Measurements from ENCODE around the gene C16orf74.
A peak's percentile ranks its signal among the peaks of the same experiment; 100 is the strongest.

The C16orf74 gene

GRCh38 chr16:85746460-85747215, 4.3 kb downstream of the C16orf74 start:
- no peak for DNase-seq (ENCODE audit: low spot score)

GRCh38 chr16:85738923-85739715, 11.8 kb downstream of the C16orf74 start:
- DNase-seq (ENCODE audit: low spot score): no peak

DNA sequence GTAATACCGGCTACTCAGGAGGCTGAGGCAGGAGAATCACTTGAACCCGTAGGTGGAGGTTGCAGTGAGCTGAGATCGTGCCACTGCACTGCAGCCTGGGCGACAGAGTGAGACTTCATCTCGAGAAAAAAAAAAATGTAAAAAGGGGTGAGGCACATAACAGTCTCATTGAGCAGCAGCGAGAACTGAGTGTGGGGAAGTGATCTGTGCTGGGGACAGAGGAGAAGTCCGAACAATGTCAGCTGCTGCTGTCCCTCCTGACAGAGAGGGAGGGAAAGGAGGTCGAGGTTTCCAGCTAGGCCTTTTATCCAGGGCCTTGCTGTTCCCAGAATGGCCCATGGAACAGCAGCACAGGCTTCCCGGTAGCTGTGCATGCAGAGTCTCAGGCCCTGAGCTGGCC, 14.0 kb downstream of the C16orf74 start:
- DNase-seq (ENCODE audit: low spot score): no peak

GRCh38 chr16:85735946-85736345, 14.9 kb downstream of the C16orf74 start:
- no peak for DNase-seq (ENCODE audit: low spot score)

GRCh38 chr16:85735225-85735635, 15.7 kb downstream of the C16orf74 start:
- DNase-seq (ENCODE audit: low spot score): peak; percentile 65

GRCh38 chr16:85734311-85735017, 16.4 kb downstream of the C16orf74 start:
- no peak for DNase-seq (ENCODE audit: low spot score)

- no peak for DNase-seq (ENCODE audit: low spot score)
Measured at GRCh38 chr16:85733839-85734170, 17.1 kb downstream of the C16orf74 start.

DNA sequence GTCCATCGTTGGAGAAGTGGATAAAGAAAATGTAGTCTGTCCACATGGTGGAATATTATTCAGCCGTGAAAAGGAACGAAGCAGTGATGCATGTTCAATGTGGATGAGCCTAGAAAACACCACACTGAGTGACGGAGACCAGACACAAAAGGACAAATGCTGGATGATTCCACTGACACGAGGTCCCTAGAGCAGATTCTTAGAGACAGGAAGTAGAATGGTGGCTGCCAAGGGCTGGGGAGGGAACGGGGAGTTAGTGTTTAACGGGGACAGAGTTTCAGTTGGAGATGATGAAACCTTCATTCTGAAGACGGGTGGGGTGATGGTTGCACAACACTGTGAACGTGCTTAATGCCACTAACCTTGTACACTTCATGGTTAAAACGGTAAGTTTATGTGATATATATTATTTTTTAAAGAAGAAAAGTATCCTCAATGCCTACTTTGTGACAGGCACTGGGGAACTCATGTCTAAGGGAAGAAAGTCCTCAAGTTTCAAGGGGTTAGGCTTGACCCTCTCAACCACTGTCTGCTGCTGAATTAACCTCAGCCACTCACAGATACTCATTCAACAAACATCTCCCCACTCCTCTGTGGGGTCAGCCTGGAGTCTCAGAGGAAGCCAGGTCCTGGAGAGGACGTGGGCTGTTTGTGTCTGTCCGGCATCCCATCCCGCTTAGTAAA, 17.6 kb downstream of the C16orf74 start:
- DNase-seq (ENCODE audit: low spot score): no peak

DNA sequence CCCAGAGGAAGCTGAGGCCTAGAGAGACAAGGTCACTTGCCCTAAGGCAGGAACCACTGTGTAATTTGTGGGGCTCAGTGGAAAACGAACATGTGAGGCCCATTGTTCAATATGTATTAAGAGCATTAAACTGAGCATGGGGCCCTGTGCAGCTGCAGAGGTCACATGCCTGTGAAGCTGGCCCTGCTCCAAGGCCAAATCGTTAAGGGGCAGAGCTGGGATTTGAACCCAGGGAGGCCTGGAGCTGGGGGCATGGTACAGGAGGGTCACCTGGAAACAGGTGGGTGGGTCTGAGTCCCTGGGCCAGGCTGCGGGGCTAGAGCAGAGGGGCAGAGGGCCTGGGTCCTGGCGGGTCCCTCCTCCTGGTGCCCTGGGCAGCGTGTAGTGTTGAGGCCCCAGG, 19.7 kb downstream of the C16orf74 start:
- no peak for DNase-seq (ENCODE audit: low spot score)

- no peak for DNase-seq (ENCODE audit: low spot score)
Measured at GRCh38 chr16:85730186-85730465, 20.8 kb downstream of the C16orf74 start.

DNA sequence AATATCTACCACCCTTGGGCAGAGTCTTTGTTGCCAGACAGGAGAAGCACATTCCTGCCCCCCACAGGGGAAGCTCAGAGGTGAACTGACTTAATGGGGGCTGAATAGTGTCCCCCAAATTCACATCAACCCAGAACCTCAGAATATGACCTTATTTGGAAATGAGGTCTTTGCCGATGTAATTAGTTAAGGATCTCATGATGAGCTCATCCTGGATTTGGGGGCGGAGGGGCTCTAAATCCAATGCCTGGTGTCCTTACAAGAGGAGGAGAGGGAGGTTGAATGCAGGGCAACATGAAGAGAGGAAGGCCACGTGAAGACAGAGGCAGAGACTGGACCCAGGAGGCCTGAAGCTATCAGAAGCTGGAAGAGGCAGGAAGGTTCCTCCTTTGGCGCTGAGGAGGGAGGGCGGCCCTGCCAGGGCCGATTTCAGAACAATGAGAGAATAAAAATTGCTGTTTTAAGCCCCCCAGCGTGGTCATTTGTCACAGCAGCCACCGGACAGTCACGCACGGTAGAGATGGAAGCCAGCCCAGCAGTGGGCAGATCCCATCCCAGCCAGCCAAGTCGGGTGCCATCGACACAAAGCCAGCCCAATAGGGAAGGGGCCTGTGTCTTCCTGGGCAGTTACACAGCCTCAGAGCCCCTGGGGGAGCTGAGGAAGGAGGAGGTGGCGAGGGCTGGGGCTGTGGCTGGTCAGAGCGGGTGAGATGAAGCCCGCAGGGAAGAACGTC, 21.3 kb downstream of the C16orf74 start:
- DNase-seq (ENCODE audit: low spot score): no peak

DNA sequence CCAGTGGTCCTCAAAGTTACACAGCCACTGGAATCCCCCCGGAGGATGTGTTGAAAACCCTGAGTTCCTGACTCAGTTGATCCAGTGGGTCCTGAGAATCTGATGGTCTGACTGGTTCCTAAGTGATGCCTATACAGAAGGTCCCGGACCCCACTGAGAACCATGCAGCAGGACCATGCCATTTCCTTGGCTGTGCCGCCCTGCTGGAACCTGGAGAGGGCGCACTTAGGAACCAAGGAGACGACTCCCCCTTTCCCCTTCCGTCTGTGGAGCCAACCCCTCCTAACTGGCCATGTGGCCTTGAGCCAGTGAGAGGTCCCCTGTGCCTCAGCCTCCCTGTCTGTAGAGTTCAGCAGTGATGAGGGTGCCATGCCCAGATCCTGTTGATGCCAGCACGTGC, 22.0 kb downstream of the C16orf74 start:
- no peak for DNase-seq (ENCODE audit: low spot score)

DNA sequence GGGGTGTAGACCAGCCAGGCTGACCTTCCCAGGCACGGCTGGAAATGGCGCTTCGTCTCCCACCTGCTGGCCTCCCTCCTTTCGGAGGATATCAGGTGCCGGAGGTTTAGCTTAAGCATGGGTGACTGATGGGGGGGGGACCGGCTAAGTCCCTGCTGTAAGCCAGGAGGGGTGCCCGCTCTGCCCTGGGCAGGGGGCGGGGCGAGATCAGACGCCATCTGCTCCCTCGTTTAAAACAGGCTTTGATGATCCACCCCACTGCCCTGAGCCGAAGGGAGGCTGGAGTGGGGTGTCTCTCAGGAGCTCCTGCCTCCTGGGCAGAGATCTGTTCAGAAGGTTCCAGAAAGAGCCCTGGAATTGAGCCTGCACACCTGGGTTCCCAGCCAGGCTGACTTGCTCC, 26.0 kb downstream of the C16orf74 start:
- DNase-seq (ENCODE audit: low spot score): no peak

- DNase-seq (ENCODE audit: low spot score): no peak
Measured at GRCh38 chr16:85724126-85724879, 26.6 kb downstream of the C16orf74 start.

- no peak for DNase-seq (ENCODE audit: low spot score)
Measured at GRCh38 chr16:85722128-85722893, 28.6 kb downstream of the C16orf74 start.

- DNase-seq (ENCODE audit: low spot score): no peak
Measured at GRCh38 chr16:85720302-85720637, 30.6 kb downstream of the C16orf74 start.

DNA sequence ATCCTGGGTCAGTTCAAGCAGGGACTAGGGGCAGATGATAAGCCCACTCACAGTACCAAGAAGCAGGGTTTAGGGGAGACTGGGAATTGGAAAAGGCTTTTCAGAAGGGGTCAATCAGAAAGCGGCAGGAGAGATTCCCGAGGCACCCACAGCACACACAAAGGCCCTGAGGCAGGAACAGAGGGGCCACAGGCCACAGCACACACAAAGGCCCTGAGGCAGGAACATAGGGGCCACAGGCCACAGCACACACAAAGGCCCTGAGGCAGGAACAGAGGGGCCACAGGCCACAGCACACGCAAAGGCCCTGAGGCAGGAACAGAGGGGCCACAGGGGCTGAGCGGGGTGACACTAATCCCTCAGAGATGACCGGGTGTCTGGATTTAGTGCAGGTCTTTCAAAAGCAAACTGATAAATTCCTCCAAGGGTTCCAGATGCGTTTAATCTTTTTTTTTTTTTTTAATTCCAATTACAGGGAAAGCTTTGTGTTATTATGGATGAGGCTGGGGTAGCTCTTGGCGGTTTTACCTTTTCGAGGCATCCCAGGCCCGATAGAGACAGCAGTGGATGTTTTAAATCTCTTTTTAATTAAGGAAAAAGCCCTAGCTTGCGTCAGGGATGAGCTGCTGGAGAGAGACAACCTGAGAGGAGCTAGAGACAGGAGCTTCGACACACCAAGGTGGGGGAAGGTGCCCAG, 31.1 kb downstream of the C16orf74 start:
- DNase-seq (ENCODE audit: low spot score): no peak

- DNase-seq (ENCODE audit: low spot score): no peak
Measured at GRCh38 chr16:85718682-85719081, 32.2 kb downstream of the C16orf74 start.

DNA sequence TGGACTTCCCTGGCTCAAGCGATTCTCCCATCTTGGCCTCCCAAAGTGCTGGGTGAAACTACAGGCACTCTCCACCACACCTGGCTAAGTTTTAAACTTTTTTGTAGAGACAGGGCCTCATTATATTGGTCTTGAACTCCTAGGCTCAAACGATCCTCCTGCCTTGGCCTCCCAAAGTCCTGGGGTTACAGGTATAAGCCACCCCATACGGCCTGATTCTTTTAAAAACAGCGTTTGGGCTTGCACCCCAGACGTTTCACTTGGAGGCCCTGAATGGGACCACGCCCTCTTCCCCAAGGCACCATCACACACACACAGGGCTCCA, 32.8 kb downstream of the C16orf74 start:
- no peak for DNase-seq (ENCODE audit: low spot score)

Measured in CD4-positive, alpha-beta T cell treated with Interleukin-6 at 100 ng/mL for 8 hours (primary cell).